NCI-H146 treated with DMSO at 0.1 percent for 48 hours (cell line): Measurements from ENCODE around the gene RNASE3.
"Not testable (repeated sequence)": the region's sequence is repeated elsewhere in the genome, so short reads cannot be mapped to it uniquely, and the experiment has no call there.

ENCODE experiments used
- DNase-seq: peaks from one replicate; lab custom pipeline; 2025; ENCODE audit not compliant: unreplicated experiment; lab: John Stamatoyannopoulos, UW

RNASE3 gene

DNA sequence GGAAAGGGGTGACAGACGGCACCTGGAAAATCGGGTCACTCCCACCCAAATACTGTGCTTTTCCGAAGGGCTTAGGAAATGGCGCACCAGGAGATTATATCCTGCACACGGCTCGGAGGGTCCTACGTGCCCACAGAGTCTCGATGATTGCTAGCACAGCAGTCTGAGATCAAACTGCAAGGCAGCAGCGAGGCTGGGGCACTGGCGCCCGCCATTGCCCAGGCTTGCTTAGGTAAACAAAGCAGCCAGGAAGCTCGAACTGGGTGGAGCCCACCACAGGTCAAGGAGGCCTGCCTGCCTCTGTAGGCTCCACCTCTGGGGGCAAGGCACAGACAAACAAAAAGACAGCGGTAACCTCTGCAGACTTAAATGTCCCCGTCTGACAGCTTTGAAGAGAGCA lies 19.6 kb downstream of the RNASE3 start:
- DNase-seq: not testable (repeated sequence)

DNA sequence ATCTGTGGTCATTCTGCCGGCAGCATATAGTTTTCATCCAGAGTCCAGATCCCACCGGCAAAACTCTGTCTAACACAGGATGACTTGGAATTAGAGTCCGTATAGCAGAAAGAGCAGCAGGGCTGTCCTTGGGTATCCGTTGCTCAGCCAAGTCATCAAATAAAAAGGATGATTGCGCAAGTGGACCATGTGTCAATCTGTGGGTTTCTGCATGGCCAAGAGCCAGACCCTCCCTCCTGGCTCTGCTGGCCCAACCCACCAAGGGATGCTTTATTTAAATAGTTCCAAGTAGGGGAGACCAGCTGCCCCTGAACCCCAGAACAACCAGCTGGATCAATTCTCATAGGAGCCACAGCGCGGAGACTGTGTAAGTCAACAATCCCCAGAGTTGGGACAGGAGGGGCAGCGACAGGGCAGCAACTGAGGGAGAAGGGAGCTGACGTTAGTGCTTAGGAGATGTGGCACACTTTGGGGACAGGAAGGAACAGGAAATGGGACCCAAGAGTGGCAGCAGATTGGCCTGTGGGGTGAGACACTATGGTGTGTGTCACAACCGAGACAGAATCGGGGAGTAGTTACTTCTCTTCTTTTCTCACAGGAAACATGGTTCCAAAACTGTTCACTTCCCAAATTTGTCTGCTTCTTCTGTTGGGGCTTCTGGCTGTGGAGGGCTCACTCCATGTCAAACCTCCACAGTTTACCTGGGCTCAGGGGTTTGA lies 28.0 kb downstream of the RNASE3 start:
- not testable (repeated sequence) for DNase-seq

DNA sequence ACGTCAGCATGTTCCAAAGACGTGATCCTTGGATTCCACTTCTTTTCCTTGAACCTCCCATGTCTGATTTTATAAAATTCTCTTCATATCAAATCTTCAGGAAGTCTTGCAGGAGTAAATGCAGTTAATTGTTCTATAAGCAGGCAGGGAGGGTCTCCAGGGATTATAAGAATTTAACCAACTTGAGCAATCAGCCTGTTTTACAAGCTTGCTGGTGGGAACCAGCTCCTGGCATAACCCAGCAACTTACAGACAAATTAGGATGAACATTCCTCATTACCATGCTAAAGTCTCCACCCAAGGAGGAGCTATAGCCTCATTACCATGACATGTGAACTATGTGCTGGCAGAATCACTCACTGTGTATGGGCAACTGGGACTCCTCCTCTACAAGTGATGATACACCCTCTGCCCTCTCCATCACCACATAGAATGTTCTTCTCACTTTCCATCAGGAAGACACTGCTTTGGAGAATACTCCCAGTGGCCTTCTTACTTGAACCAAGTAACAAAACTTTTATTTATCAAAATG lies 32.6 kb downstream of the RNASE3 start:
- not testable (repeated sequence) for DNase-seq

DNA sequence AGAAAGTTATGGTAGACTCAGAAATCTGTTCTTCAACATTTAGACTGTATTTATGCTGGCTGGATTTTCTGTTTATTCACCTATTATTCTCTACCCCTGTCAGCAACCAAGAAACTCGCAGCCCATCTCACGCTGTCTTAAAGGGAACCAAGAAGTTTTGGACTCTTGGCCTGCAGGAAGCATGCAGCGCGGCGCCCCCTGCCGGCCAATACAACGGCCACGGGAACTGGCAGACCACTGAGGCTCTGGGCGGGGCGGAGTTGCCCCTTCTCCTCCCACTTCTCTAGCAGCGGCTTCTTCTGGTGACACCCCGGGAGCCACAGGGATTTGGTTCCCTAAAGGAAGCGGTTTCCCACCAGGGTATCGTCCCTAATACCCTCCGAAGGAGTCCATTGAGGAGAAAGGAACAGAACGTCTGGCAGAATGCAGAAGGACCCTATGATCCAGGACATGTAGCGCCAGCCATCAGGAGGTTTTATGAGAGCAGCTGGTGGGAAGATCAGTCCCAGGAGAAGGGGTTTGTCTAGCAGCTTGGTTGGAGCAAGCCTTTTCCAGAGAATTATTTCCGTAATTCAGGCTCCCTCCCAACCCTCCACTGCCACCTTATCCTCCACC lies 43.1 kb downstream of the RNASE3 start:
- DNase-seq: no peak

DNA sequence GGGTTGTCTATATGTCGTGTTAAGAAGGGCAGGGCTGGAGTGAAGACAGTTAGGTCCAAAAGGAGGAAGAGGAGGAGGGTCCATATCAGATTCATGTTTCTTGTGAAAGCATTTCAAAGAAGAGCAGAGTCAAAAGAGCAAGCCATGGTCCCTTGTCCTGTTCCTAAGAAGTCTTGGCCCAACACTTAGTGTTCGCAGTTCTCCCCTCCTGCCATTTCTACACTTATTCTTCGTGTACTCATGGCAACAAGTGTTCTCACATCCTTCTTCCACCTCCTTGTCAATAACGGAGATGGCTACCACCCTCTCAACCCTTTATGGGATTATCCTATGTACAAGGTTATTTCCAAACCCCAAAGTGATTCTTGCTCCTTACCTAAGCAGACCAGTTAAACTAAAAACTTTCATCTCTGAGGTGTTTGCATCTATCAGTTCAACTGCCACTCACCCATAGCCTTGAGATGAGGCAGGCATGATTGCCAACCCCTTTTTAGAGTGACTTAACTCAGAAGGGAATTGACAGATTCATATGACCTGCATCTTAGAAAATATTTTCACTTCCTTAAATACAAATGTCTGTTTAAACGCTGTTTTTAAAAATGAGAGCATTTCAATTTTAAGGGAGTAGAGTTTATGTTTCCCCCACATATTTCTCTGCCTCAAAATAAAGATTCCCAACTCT lies 44.3 kb downstream of the RNASE3 start:
- no peak for DNase-seq
